K562 (cell line): Measurements from ENCODE around the gene ST3GAL5. TPM values are rescaled to one million over a fixed set of nuclear protein-coding genes. Genes with fewer than 3 reads are reported as not detected.

Source experiments
- ATAC-seq: fragments of 200-7000 bp; cut with Tn5 transposase; 3 replicates; pipeline ENCODE4 v1.9.1; 2020; ENCODE audit warnings: moderate library complexity
- BruUV-seq: library from RNA; stranded (reverse); fragments of 400-500 nt; replicated peaks from 2 replicates; lab custom pipeline; 2021; lab: Mats Ljungman, UMichigan
- CTCF ChIA-PET: fragments of 300-600 bp; formaldehyde crosslinking; extraction: SDS; loops from one replicate; lab custom pipeline; 2021; ENCODE audit warnings: low intra/inter-chr PET ratio; lab: Yijun Ruan, JAX
- POLR2A ChIA-PET: fragments of 300-600, 350-650 bp; sonication (Branson Sonifier 250); formaldehyde crosslinking; extraction: SDS; loops from one replicate; lab custom pipeline; 2021; ENCODE audit warnings: antibody characterized with exemption, inconsistent platforms; lab: Yijun Ruan, JAX
- DNase-seq, 4 experiments: peaks; one replicate each; pipeline versions ENCODE4 v3.0.0 to v3.0.0-alpha.2; 2011 to 2018; ENCODE audit warnings: low spot score in 3 of 4, mixed read lengths in 3 of 4; ENCODE audit errors: extremely low read depth in 1 of 4
- FAIRE-seq: peaks from 2 replicates; lab custom pipeline; 2011; peaks lifted over from hg19 to GRCh38; lab: Jason Lieb, UNC
- H2AFZ ChIP-seq: 2 replicates; pipeline ENCODE4 v1.6.0; 2011; ENCODE audit warnings: low read depth, low read length, control low read depth, inconsistent platforms
- H3K27ac ChIP-seq: fragments of 200-600 bp; 3 replicates; pipeline ENCODE4 v1.8.0; 2011; ENCODE audit warnings: low read depth, mild to moderate bottlenecking, control low read depth, inconsistent platforms, low read length, moderate library complexity, mixed read lengths; ENCODE audit errors: extremely low read depth
- H3K27me3 ChIP-seq, 2 experiments: fragments of 300-600 bp in 1 of 2; 2 replicates in 1 of 2; 3 replicates in 1 of 2; pipeline versions ENCODE4 v1.6.0 to v1.8.0; 2011; ENCODE audit warnings: inconsistent platforms in 2 of 2, low read length in 2 of 2, mild to moderate bottlenecking in 1 of 2, mixed read lengths in 1 of 2, moderate library complexity in 1 of 2; ENCODE audit not compliant: control insufficient read depth in 2 of 2, insufficient read depth in 2 of 2
- H3K36me3 ChIP-seq: fragments of 300-600 bp; 3 replicates; pipeline ENCODE4 v1.8.0; 2011; ENCODE audit warnings: mild to moderate bottlenecking, low read length, inconsistent platforms; ENCODE audit not compliant: control insufficient read depth, insufficient read depth
- H3K4me1 ChIP-seq, 2 experiments: fragments of 200-600 bp in 1 of 2; replicated peaks in 1 of 2; 2 replicates in 1 of 2; 3 replicates in 1 of 2; pipeline versions ENCODE4 v1.5.1 to v1.8.0; 2011; ENCODE audit warnings: inconsistent platforms in 2 of 2, low read length in 2 of 2, mild to moderate bottlenecking in 1 of 2, mixed read lengths in 1 of 2, moderate library complexity in 1 of 2; ENCODE audit not compliant: control insufficient read depth in 2 of 2, insufficient read depth in 2 of 2
- H3K4me2 ChIP-seq: 2 replicates; pipeline ENCODE4 v1.6.1; 2011; ENCODE audit warnings: low read length, control low read depth, inconsistent platforms, mixed read lengths; ENCODE audit not compliant: insufficient read depth
- H3K4me3 ChIP-seq: fragments of 200-600 bp; sonication (generic), shearing (Covaris generic); 2 replicates; pipeline ENCODE4 v1.5.1; 2016; ENCODE audit warnings: control low read depth, inconsistent platforms
- H3K79me2 ChIP-seq: fragments of 200-600 bp; 3 replicates; pipeline ENCODE4 v1.8.0; 2011; ENCODE audit warnings: low read length, inconsistent platforms; ENCODE audit not compliant: control insufficient read depth, insufficient read depth
- H3K9ac ChIP-seq, 2 experiments: 2 replicates each; pipeline versions ENCODE4 v1.6.0 to v1.6.1; 2011; ENCODE audit warnings: low read depth in 2 of 2, low read length in 2 of 2, control low read depth in 1 of 2, inconsistent platforms in 1 of 2, mild to moderate bottlenecking in 1 of 2, mixed read lengths in 1 of 2; ENCODE audit not compliant: insufficient read depth in 1 of 2
- H3K9me1 ChIP-seq: one replicate; pipeline ENCODE4 v1.6.0; 2011; ENCODE audit warnings: inconsistent platforms, mild to moderate bottlenecking, low read length, moderate library complexity; ENCODE audit not compliant: control insufficient read depth, insufficient read depth
- H3K9me3 ChIP-seq: replicated peaks from 2 replicates; pipeline ENCODE4 v1.5.1; 2011; ENCODE audit warnings: low read depth, low read length, inconsistent platforms; ENCODE audit not compliant: control insufficient read depth, insufficient read depth
- H4K20me1 ChIP-seq: replicated peaks from 2 replicates; pipeline ENCODE4 v1.6.1; 2011; ENCODE audit warnings: low read length, inconsistent platforms, mixed read lengths; ENCODE audit not compliant: control insufficient read depth, insufficient read depth
- CREBBP ChIP-seq: IDR thresholded peaks from one replicate; pipeline ENCODE4 v1.6.1; 2012; ENCODE audit warnings: low read depth, mild to moderate bottlenecking, control low read depth, inconsistent platforms, low read length
- ETS2 ChIP-seq: IDR thresholded peaks from 2 replicates; pipeline ENCODE4 v1.6.1; 2016; ENCODE audit warnings: borderline replicate concordance, missing genetic modification characterization, mild to moderate bottlenecking, moderate library complexity, missing compliant biosample characterization; ENCODE audit not compliant: poor library complexity, severe bottlenecking
- PHF8 ChIP-seq: fragments of 200-600 bp; sonication (generic); IDR thresholded peaks from 2 replicates; pipeline ENCODE4 v1.6.1; 2012; ENCODE audit warnings: mixed run types, mild to moderate bottlenecking, inconsistent platforms, low read length, moderate library complexity, borderline replicate concordance
- PURB ChIP-seq: sonication (generic); formaldehyde crosslinking; IDR thresholded peaks from 2 replicates; pipeline ENCODE4 v1.9.0; 2021; ENCODE audit warnings: low read depth, mild to moderate bottlenecking, missing genetic modification reagents
- RNF2 ChIP-seq: sonication (generic); IDR thresholded peaks from 2 replicates; pipeline ENCODE4 v1.6.1; 2016
- TOE1 ChIP-seq, 2 experiments: fragments of 450-650 bp in 1 of 2; sonication (generic) in 1 of 2; formaldehyde crosslinking in 1 of 2; IDR thresholded peaks; 2 replicates each; pipeline versions ENCODE4 v1.7.1 to v1.8.0; 2016 to 2022; ENCODE audit warnings: borderline replicate concordance in 2 of 2, mild to moderate bottlenecking in 2 of 2, antibody characterized with exemption in 1 of 2, inconsistent platforms in 1 of 2, low read depth in 1 of 2, missing genetic modification reagents in 1 of 2, moderate library complexity in 1 of 2
- YBX1 ChIP-seq: fragments of 450-650 bp; IDR thresholded peaks from 2 replicates; pipeline ENCODE4 v1.7.1; 2016; ENCODE audit warnings: mild to moderate bottlenecking
- ZBTB33 ChIP-seq: sonication (generic); formaldehyde crosslinking; IDR thresholded peaks from 2 replicates; pipeline ENCODE4 v1.8.1; 2023; ENCODE audit warnings: mild to moderate bottlenecking, missing genetic modification reagents
- ZNF277 ChIP-seq: fragments of 250-450 bp; sonication (Bioruptor Pico); IDR thresholded peaks from 2 replicates; pipeline ENCODE4 v1.8.0; 2022; ENCODE audit warnings: inconsistent platforms, mild to moderate bottlenecking, moderate library complexity, borderline replicate concordance
- ZNF347 ChIP-seq: fragments of 450-650 bp; formaldehyde crosslinking; IDR thresholded peaks from 2 replicates; pipeline ENCODE4 v1.4.0; 2020; ENCODE audit warnings: low read depth, mild to moderate bottlenecking, moderate library complexity
- ZNF75A ChIP-seq: fragments of 450-650 bp; formaldehyde crosslinking; IDR thresholded peaks from 2 replicates; pipeline ENCODE4 v1.4.0; 2020; ENCODE audit warnings: mild to moderate bottlenecking
- WGBS: fragments of 100-300 bp; shearing (Covaris generic); methylation state at CpG from one replicate; pipeline ENCODE4 v1.1.6; 2016; ENCODE audit warnings: low coverage, mixed read lengths; ENCODE audit not compliant: insufficient coverage; ENCODE audit errors: missing lambda C conversion rate; 5-methylcytosine and 5-hydroxymethylcytosine counted together
- in situ Hi-C: fragments of 300-500 bp; cut with MboI; formaldehyde crosslinking; loops from 4 replicates; pipeline ENCODE4 v1.15.0; 2018; ENCODE audit warnings: inconsistent platforms, mixed read lengths
- intact Hi-C: fragments of 100-400 bp; cut with micrococcal nuclease; formaldehyde crosslinking; loops from 2 replicates; pipeline ENCODE4 v1.14.2; 2022
- polyA plus RNA-seq, 8 experiments: library from polyadenylated mRNA; depleted of rRNA in 4 of 8; stranded (reverse) in 5 of 8; unstranded in 3 of 8; fragments of >200 nt; fragmentation: Nextera tagmentation in 2 of 8; fragmentation: Illumina TruSeq in 1 of 8; extraction: Ambion mirVana in 2 of 8; extraction: Trizol in 1 of 8; gene quantifications; 2 replicates each; pipeline versions ENCODE4 v1.2.1 to v1.2.3, GENCODE V29; 2011 to 2014; ENCODE audit warnings: inconsistent platforms in 1 of 8, missing spikeins in 1 of 8
- total RNA-seq, 7 experiments: library from RNA; depleted of rRNA in 6 of 7; stranded (reverse); fragments of >200 nt in 6 of 7; fragmentation: Illumina TruSeq in 2 of 7; extraction: Trizol in 2 of 7; gene quantifications; 2 replicates each; pipeline versions ENCODE4 v1.2.1 to v1.2.3, GENCODE V29; 2011 to 2021; ENCODE audit warnings: low replicate concordance in 1 of 7
- TF ChIP-seq, protein P1 (sequence below): sonication (generic); formaldehyde crosslinking; IDR thresholded peaks from 2 replicates; pipeline ENCODE4 v1.8.1; 2023; ENCODE audit warnings: mild to moderate bottlenecking, missing genetic modification reagents
- TF ChIP-seq, protein P2 (sequence below): sonication (generic); formaldehyde crosslinking; IDR thresholded peaks from 2 replicates; pipeline ENCODE4 v1.8.1; 2022; ENCODE audit warnings: missing genetic modification reagents

The ST3GAL5 gene
- total and polyA plus RNA-seq, 9 of the 15 experiments (the other 6 are each of a cell fraction or from before 2014, with no cell fraction given): 1.6 to 10.0 (median 4.2) TPM

- ATAC-seq (no peak), FAIRE-seq (no peak), DNase-seq (no peak)
- no peaks in the 10 kb centered on the region for H3K79me2 ChIP-seq
- no peak overlapping the region for H3K4me3 ChIP-seq
- ChIA-PET CTCF (no interaction called here), POLR2A (no interaction called here)
- TF ChIP-seq, protein P1, sequence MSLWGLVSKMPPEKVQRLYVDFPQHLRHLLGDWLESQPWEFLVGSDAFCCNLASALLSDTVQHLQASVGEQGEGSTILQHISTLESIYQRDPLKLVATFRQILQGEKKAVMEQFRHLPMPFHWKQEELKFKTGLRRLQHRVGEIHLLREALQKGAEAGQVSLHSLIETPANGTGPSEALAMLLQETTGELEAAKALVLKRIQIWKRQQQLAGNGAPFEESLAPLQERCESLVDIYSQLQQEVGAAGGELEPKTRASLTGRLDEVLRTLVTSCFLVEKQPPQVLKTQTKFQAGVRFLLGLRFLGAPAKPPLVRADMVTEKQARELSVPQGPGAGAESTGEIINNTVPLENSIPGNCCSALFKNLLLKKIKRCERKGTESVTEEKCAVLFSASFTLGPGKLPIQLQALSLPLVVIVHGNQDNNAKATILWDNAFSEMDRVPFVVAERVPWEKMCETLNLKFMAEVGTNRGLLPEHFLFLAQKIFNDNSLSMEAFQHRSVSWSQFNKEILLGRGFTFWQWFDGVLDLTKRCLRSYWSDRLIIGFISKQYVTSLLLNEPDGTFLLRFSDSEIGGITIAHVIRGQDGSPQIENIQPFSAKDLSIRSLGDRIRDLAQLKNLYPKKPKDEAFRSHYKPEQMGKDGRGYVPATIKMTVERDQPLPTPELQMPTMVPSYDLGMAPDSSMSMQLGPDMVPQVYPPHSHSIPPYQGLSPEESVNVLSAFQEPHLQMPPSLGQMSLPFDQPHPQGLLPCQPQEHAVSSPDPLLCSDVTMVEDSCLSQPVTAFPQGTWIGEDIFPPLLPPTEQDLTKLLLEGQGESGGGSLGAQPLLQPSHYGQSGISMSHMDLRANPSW (CRISPR knock-in tag): no peak
- no peak for TF ChIP-seq PHF8
- TF ChIP-seq RNF2: no peak
- TF ChIP-seq TOE1 (IDR thresholded peaks at IDR 0.05; ENCODE audit: borderline replicate concordance): no peak
- no peak for TF ChIP-seq TOE1 (CRISPR knock-in tag; IDR thresholded peaks at IDR 0.05; ENCODE audit: borderline replicate concordance, low read depth)
- no peak for TF ChIP-seq ZNF347
- TF ChIP-seq PURB (CRISPR knock-in tag): no peak
- TF ChIP-seq YBX1: no peak
- TF ChIP-seq ETS2 (tag): no peak
- TF ChIP-seq, protein P2, sequence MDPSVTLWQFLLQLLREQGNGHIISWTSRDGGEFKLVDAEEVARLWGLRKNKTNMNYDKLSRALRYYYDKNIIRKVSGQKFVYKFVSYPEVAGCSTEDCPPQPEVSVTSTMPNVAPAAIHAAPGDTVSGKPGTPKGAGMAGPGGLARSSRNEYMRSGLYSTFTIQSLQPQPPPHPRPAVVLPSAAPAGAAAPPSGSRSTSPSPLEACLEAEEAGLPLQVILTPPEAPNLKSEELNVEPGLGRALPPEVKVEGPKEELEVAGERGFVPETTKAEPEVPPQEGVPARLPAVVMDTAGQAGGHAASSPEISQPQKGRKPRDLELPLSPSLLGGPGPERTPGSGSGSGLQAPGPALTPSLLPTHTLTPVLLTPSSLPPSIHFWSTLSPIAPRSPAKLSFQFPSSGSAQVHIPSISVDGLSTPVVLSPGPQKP (CRISPR knock-in tag): no peak
- TF ChIP-seq ZNF75A (CRISPR knock-in tag): no peak
- TF ChIP-seq CREBBP: no peak
- TF ChIP-seq ZBTB33 (CRISPR knock-in tag): no peak
- no peak for TF ChIP-seq ZNF277 (CRISPR knock-in tag)
- in situ Hi-C loops (no loop called here), intact Hi-C loops (no loop called here)
- H3K36me3 ChIP-seq: no peaks in the 10 kb centered on the region
- H3K9ac ChIP-seq: no peak overlapping the region
- H3K9me1 ChIP-seq: no peaks in the 10 kb centered on the region
- WGBS: 2% methylated on average over 8 of the region's 8 CpGs
- no TSS peak for BruUV-seq
- peaks cover 60 to 89% of the 10 kb centered on the region in 2 experiments for H3K27me3 ChIP-seq
- H2AFZ ChIP-seq: no peak overlapping the region
- H3K4me1 ChIP-seq: peaks cover 0 to 2% of the 10 kb centered on the region in 2 experiments; a peak in 1 of 5 replicates
- H4K20me1 ChIP-seq: peaks cover 4% of the 10 kb centered on the region; the same call in 1 of the 2 replicates
- H3K9me3 ChIP-seq: no peaks in the 10 kb centered on the region
- no peak overlapping the region for H3K4me2 ChIP-seq
- no peak overlapping the region for H3K27ac ChIP-seq
These were observed 101.4 kb downstream of the ST3GAL5 start for GRCh38 chr2:85787282-85787980.
